ENCODE measurements around the gene PRKAG2.

PRKAG2 gene

DNA sequence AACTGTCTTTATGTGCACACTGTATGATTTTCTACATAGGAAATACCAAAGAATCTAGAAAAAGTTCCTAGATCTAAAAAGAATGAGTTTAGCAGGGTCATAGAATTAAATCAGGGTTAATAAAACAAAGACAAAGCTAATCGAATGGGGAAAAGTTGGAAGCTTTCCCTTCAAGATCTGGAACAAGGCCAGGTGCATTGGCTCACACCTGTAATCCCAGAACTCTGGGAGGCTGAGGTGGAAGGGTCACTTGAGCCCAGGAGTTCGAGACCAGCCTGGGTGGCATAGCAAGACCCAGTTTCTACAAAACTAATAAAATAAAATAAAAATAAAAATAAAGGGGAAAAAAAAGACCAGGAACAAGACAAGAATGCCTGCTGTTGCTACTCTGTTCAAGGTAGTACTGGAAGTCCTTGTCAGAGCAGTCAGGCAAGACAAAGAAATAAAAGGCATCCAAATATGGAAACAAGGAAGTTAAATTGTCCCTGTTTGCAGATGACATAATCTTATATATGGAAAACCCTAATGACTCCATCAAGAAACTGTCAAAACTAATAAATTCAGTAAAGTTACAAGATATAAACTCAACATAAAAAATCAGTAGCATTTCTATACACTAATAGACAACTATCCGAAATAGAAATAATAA, 281.1 kb downstream of the PRKAG2 start:
- Histone ChIP-seq H3K79me2 (ENCODE audit: control insufficient read depth, low read length) (no peaks in the 10 kb centered on the region), H3K4me3 (ENCODE audit: low read length) (no peak overlapping the region), H3K4me2 (ENCODE audit: low read length) (no peak overlapping the region), H3K4me1 (ENCODE audit: control insufficient read depth, low read length) (no peaks in the 10 kb centered on the region), H3K36me3 (ENCODE audit: control insufficient read depth, low read length) (no peaks in the 10 kb centered on the region), H4K20me1 (ENCODE audit: control insufficient read depth, insufficient read depth, low read depth, low read length) (no peaks in the 10 kb centered on the region), H3K27me3 (ENCODE audit: control insufficient read depth, low read length) (0 out of 2 replicates have a peak, but pooled peaks cover 4% of the 10 kb centered on the region), H3K9me3 (ENCODE audit: control insufficient read depth, insufficient read depth, low read length) (no peaks in the 10 kb centered on the region), H3K9me2 (replicated peaks; ENCODE audit: control insufficient read depth, low read length) (no peaks in the 10 kb centered on the region), H3K27ac (ENCODE audit: low read depth, low read length) (no peak overlapping the region), H3F3A (ENCODE audit: control insufficient read depth, insufficient read depth) (no peaks in the 10 kb centered on the region)
- TF ChIP-seq, protein P1, sequence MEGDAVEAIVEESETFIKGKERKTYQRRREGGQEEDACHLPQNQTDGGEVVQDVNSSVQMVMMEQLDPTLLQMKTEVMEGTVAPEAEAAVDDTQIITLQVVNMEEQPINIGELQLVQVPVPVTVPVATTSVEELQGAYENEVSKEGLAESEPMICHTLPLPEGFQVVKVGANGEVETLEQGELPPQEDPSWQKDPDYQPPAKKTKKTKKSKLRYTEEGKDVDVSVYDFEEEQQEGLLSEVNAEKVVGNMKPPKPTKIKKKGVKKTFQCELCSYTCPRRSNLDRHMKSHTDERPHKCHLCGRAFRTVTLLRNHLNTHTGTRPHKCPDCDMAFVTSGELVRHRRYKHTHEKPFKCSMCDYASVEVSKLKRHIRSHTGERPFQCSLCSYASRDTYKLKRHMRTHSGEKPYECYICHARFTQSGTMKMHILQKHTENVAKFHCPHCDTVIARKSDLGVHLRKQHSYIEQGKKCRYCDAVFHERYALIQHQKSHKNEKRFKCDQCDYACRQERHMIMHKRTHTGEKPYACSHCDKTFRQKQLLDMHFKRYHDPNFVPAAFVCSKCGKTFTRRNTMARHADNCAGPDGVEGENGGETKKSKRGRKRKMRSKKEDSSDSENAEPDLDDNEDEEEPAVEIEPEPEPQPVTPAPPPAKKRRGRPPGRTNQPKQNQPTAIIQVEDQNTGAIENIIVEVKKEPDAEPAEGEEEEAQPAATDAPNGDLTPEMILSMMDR (IDR thresholded peaks at IDR 0.05; ENCODE audit: low read depth, low read length, poor library complexity, severe bottlenecking): no peak
- no peak for TF ChIP-seq EZH2phosphoT487 (IDR thresholded peaks at IDR 0.05; ENCODE audit: borderline replicate concordance, low read length)

DNA sequence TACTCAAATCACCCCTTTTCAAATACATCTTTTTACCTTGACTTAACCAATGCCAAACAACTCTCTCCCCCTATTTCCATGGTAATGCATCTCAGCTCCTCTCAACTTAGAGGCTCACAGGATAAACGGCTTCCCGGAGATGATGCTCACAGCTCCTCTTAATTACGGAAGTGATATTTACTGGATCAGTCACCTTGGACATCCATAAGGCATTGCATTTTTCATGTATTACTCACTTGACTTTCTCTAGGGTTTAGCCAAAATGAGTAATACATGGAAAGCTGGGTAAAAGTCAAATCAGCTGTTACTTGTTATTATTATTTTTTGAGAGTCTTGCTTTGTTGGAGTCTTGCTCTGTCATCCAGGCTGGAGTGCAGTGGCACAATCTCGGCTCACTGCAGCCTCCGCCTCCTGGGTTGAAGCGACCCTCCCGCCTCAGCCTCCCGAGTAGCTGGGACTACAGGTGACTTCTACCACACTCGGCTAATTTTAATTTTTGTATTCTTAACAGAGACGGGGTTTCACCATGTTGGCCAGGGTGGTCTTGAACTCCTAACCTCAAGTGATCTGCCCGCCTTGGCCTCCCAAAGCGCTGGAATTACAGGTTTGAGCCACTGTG, 283.9 kb downstream of the PRKAG2 start:
- H3K9me2 ChIP-seq (replicated peaks; ENCODE audit: control insufficient read depth, low read length): no peaks in the 10 kb centered on the region
- H3K4me3 ChIP-seq (ENCODE audit: low read length): no peak overlapping the region
- TF ChIP-seq EZH2phosphoT487 (IDR thresholded peaks at IDR 0.05; ENCODE audit: borderline replicate concordance, low read length): no peak
- TF ChIP-seq, protein P1 (IDR thresholded peaks at IDR 0.05; ENCODE audit: low read depth, low read length, poor library complexity, severe bottlenecking): no peak
- H3K27me3 ChIP-seq (ENCODE audit: control insufficient read depth, low read length): 0 out of 2 replicates have a peak, but pooled peaks cover 4% of the 10 kb centered on the region
- no peaks in the 10 kb centered on the region for H3F3A ChIP-seq (ENCODE audit: control insufficient read depth, insufficient read depth)
- no peak overlapping the region for H3K27ac ChIP-seq (ENCODE audit: low read depth, low read length)
- no peaks in the 10 kb centered on the region for H3K9me3 ChIP-seq (ENCODE audit: control insufficient read depth, insufficient read depth, low read length)
- no peaks in the 10 kb centered on the region for H3K4me1 ChIP-seq (ENCODE audit: control insufficient read depth, low read length)
- no peaks in the 10 kb centered on the region for H4K20me1 ChIP-seq (ENCODE audit: control insufficient read depth, insufficient read depth, low read depth, low read length)
- H3K36me3 ChIP-seq (ENCODE audit: control insufficient read depth, low read length): no peaks in the 10 kb centered on the region
- no peak overlapping the region for H3K4me2 ChIP-seq (ENCODE audit: low read length)
- no peaks in the 10 kb centered on the region for H3K79me2 ChIP-seq (ENCODE audit: control insufficient read depth, low read length)

DNA sequence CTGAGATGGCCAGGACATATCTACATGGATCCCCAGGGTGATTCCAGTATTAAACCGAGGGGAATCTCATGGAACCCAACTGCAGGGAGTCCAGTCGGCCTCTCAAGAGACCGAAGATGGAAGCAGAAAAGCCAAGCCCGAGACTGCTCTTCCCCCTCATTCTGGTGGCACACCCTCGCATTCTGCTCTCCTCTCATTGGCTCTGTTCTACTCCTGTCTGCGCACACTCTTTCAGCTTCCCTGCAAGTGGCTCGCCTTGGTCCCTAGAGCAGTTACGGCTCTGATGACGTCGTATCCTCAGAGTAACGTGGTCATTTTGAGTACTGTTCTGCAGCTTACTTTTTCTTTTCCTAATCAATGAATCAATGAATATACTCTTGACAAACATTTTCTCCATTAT, 284.6 kb downstream of the PRKAG2 start:
- no peaks in the 10 kb centered on the region for H3K9me2 ChIP-seq (replicated peaks; ENCODE audit: control insufficient read depth, low read length)
- no peaks in the 10 kb centered on the region for H3K4me1 ChIP-seq (ENCODE audit: control insufficient read depth, low read length)
- 0 out of 2 replicates have a peak, but pooled peaks cover 3% of the 10 kb centered on the region for H3K27me3 ChIP-seq (ENCODE audit: control insufficient read depth, low read length)
- H3K79me2 ChIP-seq (ENCODE audit: control insufficient read depth, low read length): no peaks in the 10 kb centered on the region
- no peak overlapping the region for H3K4me3 ChIP-seq (ENCODE audit: low read length)
- no peaks in the 10 kb centered on the region for H3K36me3 ChIP-seq (ENCODE audit: control insufficient read depth, low read length)
- no peaks in the 10 kb centered on the region for H3K9me3 ChIP-seq (ENCODE audit: control insufficient read depth, insufficient read depth, low read length)
- no peak for TF ChIP-seq EZH2phosphoT487 (IDR thresholded peaks at IDR 0.05; ENCODE audit: borderline replicate concordance, low read length)
- TF ChIP-seq, protein P1 (IDR thresholded peaks at IDR 0.05; ENCODE audit: low read depth, low read length, poor library complexity, severe bottlenecking): no peak
- no peak overlapping the region for H3K4me2 ChIP-seq (ENCODE audit: low read length)
- H3F3A ChIP-seq (ENCODE audit: control insufficient read depth, insufficient read depth): no peaks in the 10 kb centered on the region
- H3K27ac ChIP-seq (ENCODE audit: low read depth, low read length): no peak overlapping the region
- H4K20me1 ChIP-seq (ENCODE audit: control insufficient read depth, insufficient read depth, low read depth, low read length): no peaks in the 10 kb centered on the region

Measured in DOHH2 (cell line).